K562 (cell line): ENCODE results near the gene CD38. TPM values are rescaled to one million over a fixed set of nuclear protein-coding genes. Genes with fewer than 3 reads are reported as not detected.

Experiments used
- ATAC-seq: fragments of 200-7000 bp; cut with Tn5 transposase; 3 replicates; pipeline ENCODE4 v1.9.1; 2020; ENCODE audit warnings: moderate library complexity
- BruUV-seq: library from RNA; stranded (reverse); fragments of 400-500 nt; replicated peaks from 2 replicates; lab custom pipeline; 2021; lab: Mats Ljungman, UMichigan
- CTCF ChIA-PET: fragments of 300-600 bp; formaldehyde crosslinking; extraction: SDS; loops from one replicate; lab custom pipeline; 2021; ENCODE audit warnings: low intra/inter-chr PET ratio; lab: Yijun Ruan, JAX
- POLR2A ChIA-PET: fragments of 300-600, 350-650 bp; sonication (Branson Sonifier 250); formaldehyde crosslinking; extraction: SDS; loops from one replicate; lab custom pipeline; 2021; ENCODE audit warnings: antibody characterized with exemption, inconsistent platforms; lab: Yijun Ruan, JAX
- DNase-seq, 4 experiments: peaks; one replicate each; pipeline versions ENCODE4 v3.0.0 to v3.0.0-alpha.2; 2011 to 2018; ENCODE audit warnings: low spot score in 3 of 4, mixed read lengths in 3 of 4; ENCODE audit errors: extremely low read depth in 1 of 4
- FAIRE-seq: peaks from 2 replicates; lab custom pipeline; 2011; peaks lifted over from hg19 to GRCh38; lab: Jason Lieb, UNC
- H2AFZ ChIP-seq: 2 replicates; pipeline ENCODE4 v1.6.0; 2011; ENCODE audit warnings: low read depth, low read length, control low read depth, inconsistent platforms
- H3K27ac ChIP-seq: fragments of 200-600 bp; 3 replicates; pipeline ENCODE4 v1.8.0; 2011; ENCODE audit warnings: low read depth, mild to moderate bottlenecking, control low read depth, inconsistent platforms, low read length, moderate library complexity, mixed read lengths; ENCODE audit errors: extremely low read depth
- H3K27me3 ChIP-seq, 2 experiments: fragments of 300-600 bp in 1 of 2; 2 replicates in 1 of 2; 3 replicates in 1 of 2; pipeline versions ENCODE4 v1.6.0 to v1.8.0; 2011; ENCODE audit warnings: inconsistent platforms in 2 of 2, low read length in 2 of 2, mild to moderate bottlenecking in 1 of 2, mixed read lengths in 1 of 2, moderate library complexity in 1 of 2; ENCODE audit not compliant: control insufficient read depth in 2 of 2, insufficient read depth in 2 of 2
- H3K36me3 ChIP-seq: fragments of 300-600 bp; 3 replicates; pipeline ENCODE4 v1.8.0; 2011; ENCODE audit warnings: mild to moderate bottlenecking, low read length, inconsistent platforms; ENCODE audit not compliant: control insufficient read depth, insufficient read depth
- H3K4me1 ChIP-seq, 2 experiments: fragments of 200-600 bp in 1 of 2; replicated peaks in 1 of 2; 2 replicates in 1 of 2; 3 replicates in 1 of 2; pipeline versions ENCODE4 v1.5.1 to v1.8.0; 2011; ENCODE audit warnings: inconsistent platforms in 2 of 2, low read length in 2 of 2, mild to moderate bottlenecking in 1 of 2, mixed read lengths in 1 of 2, moderate library complexity in 1 of 2; ENCODE audit not compliant: control insufficient read depth in 2 of 2, insufficient read depth in 2 of 2
- H3K4me2 ChIP-seq: 2 replicates; pipeline ENCODE4 v1.6.1; 2011; ENCODE audit warnings: low read length, control low read depth, inconsistent platforms, mixed read lengths; ENCODE audit not compliant: insufficient read depth
- H3K4me3 ChIP-seq: fragments of 200-600 bp; sonication (generic), shearing (Covaris generic); 2 replicates; pipeline ENCODE4 v1.5.1; 2016; ENCODE audit warnings: control low read depth, inconsistent platforms
- H3K79me2 ChIP-seq: fragments of 200-600 bp; 3 replicates; pipeline ENCODE4 v1.8.0; 2011; ENCODE audit warnings: low read length, inconsistent platforms; ENCODE audit not compliant: control insufficient read depth, insufficient read depth
- H3K9ac ChIP-seq, 2 experiments: 2 replicates each; pipeline versions ENCODE4 v1.6.0 to v1.6.1; 2011; ENCODE audit warnings: low read depth in 2 of 2, low read length in 2 of 2, control low read depth in 1 of 2, inconsistent platforms in 1 of 2, mild to moderate bottlenecking in 1 of 2, mixed read lengths in 1 of 2; ENCODE audit not compliant: insufficient read depth in 1 of 2
- H3K9me1 ChIP-seq: one replicate; pipeline ENCODE4 v1.6.0; 2011; ENCODE audit warnings: inconsistent platforms, mild to moderate bottlenecking, low read length, moderate library complexity; ENCODE audit not compliant: control insufficient read depth, insufficient read depth
- H3K9me3 ChIP-seq: replicated peaks from 2 replicates; pipeline ENCODE4 v1.5.1; 2011; ENCODE audit warnings: low read depth, low read length, inconsistent platforms; ENCODE audit not compliant: control insufficient read depth, insufficient read depth
- H4K20me1 ChIP-seq: replicated peaks from 2 replicates; pipeline ENCODE4 v1.6.1; 2011; ENCODE audit warnings: low read length, inconsistent platforms, mixed read lengths; ENCODE audit not compliant: control insufficient read depth, insufficient read depth
- EHMT2 ChIP-seq: fragments of 450-650 bp; IDR thresholded peaks from 2 replicates; pipeline ENCODE4 v1.6.1; 2018; ENCODE audit warnings: antibody characterized with exemption
- MTF1 ChIP-seq: fragments of 250-450 bp; sonication (Bioruptor Pico); IDR thresholded peaks from 2 replicates; pipeline ENCODE4 v1.9.0; 2021; ENCODE audit warnings: moderate library complexity, mild to moderate bottlenecking, inconsistent platforms, borderline replicate concordance
- NCOA2 ChIP-seq, 2 experiments: fragments of 450-650 bp; IDR thresholded peaks; 2 replicates each; pipeline ENCODE4 v1.6.1; 2018; ENCODE audit warnings: mild to moderate bottlenecking in 2 of 2, moderate library complexity in 1 of 2; ENCODE audit not compliant: partially characterized antibody in 2 of 2
- PTBP1 ChIP-seq: fragments of 200-400 bp; formaldehyde crosslinking; IDR thresholded peaks from 2 replicates; pipeline ENCODE4 v1.6.1; 2017; ENCODE audit warnings: low read depth, low read length
- SMAD1 ChIP-seq: fragments of 150-350 bp; IDR thresholded peaks from 2 replicates; pipeline ENCODE4 v1.6.1; 2014; ENCODE audit warnings: low read length, low read depth; ENCODE audit not compliant: partially characterized antibody
- STAG1 ChIP-seq: sonication (generic); formaldehyde crosslinking; IDR thresholded peaks from 2 replicates; pipeline ENCODE4 v1.5.0; 2020; ENCODE audit warnings: missing genetic modification reagents, borderline replicate concordance
- YY1 ChIP-seq, 3 experiments: IDR thresholded peaks; 2 replicates each; pipeline ENCODE4 v1.6.1; 2011; ENCODE audit warnings: low read length in 2 of 3, mild to moderate bottlenecking in 2 of 3, moderate library complexity in 2 of 3, borderline replicate concordance in 1 of 3, control low read depth in 1 of 3, low read depth in 1 of 3; ENCODE audit not compliant: insufficient read depth in 3 of 3, insufficient replicate concordance in 2 of 3, control insufficient read depth in 1 of 3, insufficient read length in 1 of 3; ENCODE audit errors: extremely low read depth in 1 of 3
- ZFP36 ChIP-seq: fragments of 150-350 bp; IDR thresholded peaks from 2 replicates; pipeline ENCODE4 v1.6.1; 2018; ENCODE audit warnings: low read length, low read depth; ENCODE audit not compliant: partially characterized antibody
- ZNF197 ChIP-seq: fragments of 200-800 bp; sonication (Bioruptor generic); IDR thresholded peaks from 2 replicates; pipeline ENCODE4 v1.6.1; 2016; ENCODE audit warnings: low read depth, missing genetic modification characterization, missing compliant biosample characterization
- ZSCAN32 ChIP-seq: fragments of 450-650 bp; formaldehyde crosslinking; IDR thresholded peaks from 2 replicates; pipeline ENCODE4 v1.4.0; 2020; ENCODE audit warnings: mild to moderate bottlenecking, moderate library complexity
- whole genome bisulfite sequencing: fragments of 100-300 bp; shearing (Covaris generic); methylation state at CpG from one replicate; pipeline ENCODE4 v1.1.6; 2016; ENCODE audit warnings: low coverage, mixed read lengths; ENCODE audit not compliant: insufficient coverage; ENCODE audit errors: missing lambda C conversion rate; 5-methylcytosine and 5-hydroxymethylcytosine counted together
- in situ Hi-C: fragments of 300-500 bp; cut with MboI; formaldehyde crosslinking; loops from 4 replicates; pipeline ENCODE4 v1.15.0; 2018; ENCODE audit warnings: inconsistent platforms, mixed read lengths
- intact Hi-C: fragments of 100-400 bp; cut with micrococcal nuclease; formaldehyde crosslinking; loops from 2 replicates; pipeline ENCODE4 v1.14.2; 2022
- polyA plus RNA-seq, 8 experiments: library from polyadenylated mRNA; depleted of rRNA in 4 of 8; stranded (reverse) in 5 of 8; unstranded in 3 of 8; fragments of >200 nt; fragmentation: Nextera tagmentation in 2 of 8; fragmentation: Illumina TruSeq in 1 of 8; extraction: Ambion mirVana in 2 of 8; extraction: Trizol in 1 of 8; gene quantifications; 2 replicates each; pipeline versions ENCODE4 v1.2.1 to v1.2.3, GENCODE V29; 2011 to 2014; ENCODE audit warnings: inconsistent platforms in 1 of 8, missing spikeins in 1 of 8
- total RNA-seq, 7 experiments: library from RNA; depleted of rRNA in 6 of 7; stranded (reverse); fragments of >200 nt in 6 of 7; fragmentation: Illumina TruSeq in 2 of 7; extraction: Trizol in 2 of 7; gene quantifications; 2 replicates each; pipeline versions ENCODE4 v1.2.1 to v1.2.3, GENCODE V29; 2011 to 2021; ENCODE audit warnings: low replicate concordance in 1 of 7
- TF ChIP-seq, protein P1 (sequence below): sonication (generic); formaldehyde crosslinking; IDR thresholded peaks from 2 replicates; pipeline ENCODE4 v1.8.1; 2022; ENCODE audit warnings: missing genetic modification reagents
- TF ChIP-seq, protein P2 (sequence below): fragments of 150-350 bp; IDR thresholded peaks from 2 replicates; pipeline ENCODE4 v1.6.1; 2014; ENCODE audit warnings: low read depth, mild to moderate bottlenecking, low read length, borderline replicate concordance
- TF ChIP-seq, protein P3 (sequence below): fragments of 250-450 bp; sonication (Bioruptor Pico); IDR thresholded peaks from 2 replicates; pipeline ENCODE4 v1.8.0; 2021; ENCODE audit warnings: borderline replicate concordance, mild to moderate bottlenecking, moderate library complexity; ENCODE audit not compliant: poor library complexity, severe bottlenecking

CD38 gene
- total and polyA plus RNA-seq, 9 of the 15 experiments (the other 6 are each of a cell fraction or from before 2014, with no cell fraction given), result 0.04 to 0.06 (median 0.04) TPM; not detected in 5

GRCh38 chr4:15901007-15901406 lies 122.9 kb downstream of the CD38 start (continued):
- no peak for TF ChIP-seq ZSCAN32 (CRISPR knock-in tag)
- no peak for TF ChIP-seq PTBP1
- TF ChIP-seq, protein P1, sequence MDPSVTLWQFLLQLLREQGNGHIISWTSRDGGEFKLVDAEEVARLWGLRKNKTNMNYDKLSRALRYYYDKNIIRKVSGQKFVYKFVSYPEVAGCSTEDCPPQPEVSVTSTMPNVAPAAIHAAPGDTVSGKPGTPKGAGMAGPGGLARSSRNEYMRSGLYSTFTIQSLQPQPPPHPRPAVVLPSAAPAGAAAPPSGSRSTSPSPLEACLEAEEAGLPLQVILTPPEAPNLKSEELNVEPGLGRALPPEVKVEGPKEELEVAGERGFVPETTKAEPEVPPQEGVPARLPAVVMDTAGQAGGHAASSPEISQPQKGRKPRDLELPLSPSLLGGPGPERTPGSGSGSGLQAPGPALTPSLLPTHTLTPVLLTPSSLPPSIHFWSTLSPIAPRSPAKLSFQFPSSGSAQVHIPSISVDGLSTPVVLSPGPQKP (CRISPR knock-in tag), result no peak
- TF ChIP-seq YY1 (IDR thresholded peaks at IDR 0.05; ENCODE audit: borderline replicate concordance in 1 of 3, control insufficient read depth in 1 of 3, extremely low read depth in 1 of 3, insufficient read depth in 3 of 3, insufficient read length in 1 of 3, insufficient replicate concordance in 2 of 3, low read depth in 1 of 3, low read length in 2 of 3), result no peak
- TF ChIP-seq EHMT2, result no peak
- TF ChIP-seq, all 486 proteins: peak for 0

DNA sequence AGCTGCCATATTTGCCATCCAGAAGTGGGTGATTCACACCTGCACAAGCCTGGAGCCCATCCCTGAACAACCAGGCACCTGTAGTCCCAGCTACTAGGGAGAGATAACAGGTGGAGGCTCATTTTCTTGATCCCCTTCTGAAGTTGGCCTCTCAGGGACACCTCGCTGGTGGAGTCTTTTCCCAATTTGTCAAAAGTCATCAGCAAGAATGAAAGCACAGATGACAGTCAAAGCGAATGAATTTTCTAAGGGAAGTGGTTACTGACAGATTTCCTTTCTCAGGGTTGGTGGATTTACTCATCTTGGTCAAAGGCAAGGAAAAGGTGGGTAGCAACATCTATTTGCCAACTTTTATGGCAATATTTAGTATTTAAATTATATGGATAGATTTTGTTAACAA lies 123.9 kb downstream of the CD38 start:
- Histone ChIP-seq H2AFZ (no peak overlapping the region), H3K4me3 (no peak overlapping the region), H3K4me2 (no peak overlapping the region), H3K27ac (no peak overlapping the region), H3K9me3 (no peaks in the 10 kb centered on the region), H3K9ac (no peak overlapping the region), H3K79me2 (no peaks in the 10 kb centered on the region), H4K20me1 (no peaks in the 10 kb centered on the region), H3K27me3 (no peaks in the 10 kb centered on the region), H3K9me1 (no peaks in the 10 kb centered on the region), H3K36me3 (no peaks in the 10 kb centered on the region), H3K4me1 (peaks cover 0 to 7% of the 10 kb centered on the region in 2 experiments; a peak in 2 of 5 replicates)
- FAIRE-seq, result no peak
- in situ Hi-C loops (no loop called here), intact Hi-C loops (no loop called here)
- 0% methylated on average over 2 of the region's 2 CpGs for WGBS
- BruUV-seq, result no TSS peak
- DNase-seq, result no peak
- CTCF ChIA-PET, result no interaction called here
- POLR2A ChIA-PET, result interaction anchor here (0.5 kb wide), 1 partner anchor 25 kb away, joined by 3 read pairs; no protein-coding TSS in a partner anchor
- ATAC-seq, result no peak
- TF ChIP-seq ZFP36 (no peak), NCOA2 (IDR thresholded peaks at IDR 0.05; ENCODE audit: partially characterized antibody in 2 of 2) (no peak), MTF1 (CRISPR knock-in tag) (no peak), SMAD1 (no peak), PTBP1 (no peak), ZNF197 (CRISPR knock-in tag) (no peak), STAG1 (CRISPR knock-in tag) (no peak)
- TF ChIP-seq, protein P2, sequence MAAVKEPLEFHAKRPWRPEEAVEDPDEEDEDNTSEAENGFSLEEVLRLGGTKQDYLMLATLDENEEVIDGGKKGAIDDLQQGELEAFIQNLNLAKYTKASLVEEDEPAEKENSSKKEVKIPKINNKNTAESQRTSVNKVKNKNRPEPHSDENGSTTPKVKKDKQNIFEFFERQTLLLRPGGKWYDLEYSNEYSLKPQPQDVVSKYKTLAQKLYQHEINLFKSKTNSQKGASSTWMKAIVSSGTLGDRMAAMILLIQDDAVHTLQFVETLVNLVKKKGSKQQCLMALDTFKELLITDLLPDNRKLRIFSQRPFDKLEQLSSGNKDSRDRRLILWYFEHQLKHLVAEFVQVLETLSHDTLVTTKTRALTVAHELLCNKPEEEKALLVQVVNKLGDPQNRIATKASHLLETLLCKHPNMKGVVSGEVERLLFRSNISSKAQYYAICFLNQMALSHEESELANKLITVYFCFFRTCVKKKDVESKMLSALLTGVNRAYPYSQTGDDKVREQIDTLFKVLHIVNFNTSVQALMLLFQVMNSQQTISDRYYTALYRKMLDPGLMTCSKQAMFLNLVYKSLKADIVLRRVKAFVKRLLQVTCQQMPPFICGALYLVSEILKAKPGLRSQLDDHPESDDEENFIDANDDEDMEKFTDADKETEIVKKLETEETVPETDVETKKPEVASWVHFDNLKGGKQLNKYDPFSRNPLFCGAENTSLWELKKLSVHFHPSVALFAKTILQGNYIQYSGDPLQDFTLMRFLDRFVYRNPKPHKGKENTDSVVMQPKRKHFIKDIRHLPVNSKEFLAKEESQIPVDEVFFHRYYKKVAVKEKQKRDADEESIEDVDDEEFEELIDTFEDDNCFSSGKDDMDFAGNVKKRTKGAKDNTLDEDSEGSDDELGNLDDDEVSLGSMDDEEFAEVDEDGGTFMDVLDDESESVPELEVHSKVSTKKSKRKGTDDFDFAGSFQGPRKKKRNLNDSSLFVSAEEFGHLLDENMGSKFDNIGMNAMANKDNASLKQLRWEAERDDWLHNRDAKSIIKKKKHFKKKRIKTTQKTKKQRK, result no peak
- TF ChIP-seq, protein P3, sequence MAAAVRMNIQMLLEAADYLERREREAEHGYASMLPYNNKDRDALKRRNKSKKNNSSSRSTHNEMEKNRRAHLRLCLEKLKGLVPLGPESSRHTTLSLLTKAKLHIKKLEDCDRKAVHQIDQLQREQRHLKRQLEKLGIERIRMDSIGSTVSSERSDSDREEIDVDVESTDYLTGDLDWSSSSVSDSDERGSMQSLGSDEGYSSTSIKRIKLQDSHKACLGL, result no peak
